GM21515 (cell line): ENCODE data around the gene ISOC2.
"Not testable (repeated sequence)": the region's sequence is repeated elsewhere in the genome, so short reads cannot be mapped to it uniquely, and the experiment has no call there.

Source experiments
- ATAC-seq: cut with Tn5 transposase; IDR thresholded peaks from one replicate; pipeline ENCODE4 v1.9.1; 2021; ENCODE audit not compliant: unreplicated experiment

ISOC2 gene

GRCh38 chr19:55443045-55443823 lies 18.2 kb downstream of the ISOC2 start, which contains the start of gene SHISA7:
Gene SHISA7 (minus strand): TSS chr19:55443300. CDS start chr19:55442863, 437 bp downstream.
- ATAC-seq = no peak

GRCh38 chr19:55442372-55442961 lies 19.0 kb downstream of the ISOC2 start:
- no peak for ATAC-seq

GRCh38 chr19:55441692-55442321 lies 19.6 kb downstream of the ISOC2 start:
- no peak for ATAC-seq

GRCh38 chr19:55441319-55441691 lies 20.1 kb downstream of the ISOC2 start:
- ATAC-seq = no peak

- no peak for ATAC-seq
Measured at GRCh38 chr19:55440411-55441105, 20.9 kb downstream of the ISOC2 start.

GRCh38 chr19:55439052-55439451 lies 22.4 kb downstream of the ISOC2 start:
- ATAC-seq = no peak

- ATAC-seq = no peak
Measured at GRCh38 chr19:55437410-55437809, 24.0 kb downstream of the ISOC2 start.

- ATAC-seq = no peak
Measured at GRCh38 chr19:55436847-55437246, 24.6 kb downstream of the ISOC2 start.

- no peak for ATAC-seq
Measured at GRCh38 chr19:55435020-55435419, 26.4 kb downstream of the ISOC2 start.

GRCh38 chr19:55434356-55434919 lies 27.0 kb downstream of the ISOC2 start:
- no peak for ATAC-seq

- ATAC-seq = no peak
Measured at GRCh38 chr19:55433292-55433691, 28.1 kb downstream of the ISOC2 start.

GRCh38 chr19:55432241-55432959 lies 29.0 kb downstream of the ISOC2 start:
- ATAC-seq = no peak

GRCh38 chr19:55431183-55431582 lies 30.3 kb downstream of the ISOC2 start:
- ATAC-seq = no peak

- ATAC-seq = no peak
Measured at GRCh38 chr19:55426042-55426441, 35.4 kb downstream of the ISOC2 start.

GRCh38 chr19:55424518-55424917 lies 36.9 kb downstream of the ISOC2 start:
- no peak for ATAC-seq

GRCh38 chr19:55423225-55424005 lies 38.0 kb downstream of the ISOC2 start:
- ATAC-seq = no peak

- not testable (repeated sequence) for ATAC-seq
Measured at GRCh38 chr19:55421281-55421680, 40.2 kb downstream of the ISOC2 start.

- no peak for ATAC-seq
Measured at GRCh38 chr19:55419624-55420236, 41.7 kb downstream of the ISOC2 start.

GRCh38 chr19:55419103-55419502 lies 42.3 kb downstream of the ISOC2 start:
- ATAC-seq = no peak
